ENCODE data around the gene SCARF2. TPM values are rescaled to one million over a fixed set of nuclear protein-coding genes. Genes with fewer than 3 reads are reported as not detected.
"Not testable (repeated sequence)": the region's sequence is repeated elsewhere in the genome, so short reads cannot be mapped to it uniquely, and the experiment has no call there.

The SCARF2 gene
- total and polyA plus RNA-seq, 7 experiments from 2014 or later, result 0.21 to 2.6 (median 2.0) TPM

GRCh38 chr22:20393705-20394476 is 43.7 kb downstream of the SCARF2 start, which contains the start of gene ZNF74:
Gene ZNF74 (plus strand): TSS chr22:20394151. CDS start chr22:20394629, 478 bp downstream.
- CTCF ChIA-PET, result interaction anchor here (0.7 to 1.2 kb wide), 4 partner anchors 9 to 411 kb away, joined by 3 to 6 read pairs (median 4); partner anchors contain the start of gene DGCR6L
- Mint-ChIP-seq H3K27me3 (no peaks in the 10 kb centered on the region), H3K4me3 (peak within 1 kb of the TSS; percentile 83 to 93 (median 91)), H3K4me1 (peaks cover 23 to 51% (median 43%) of the 10 kb centered on the region in 7 donors), H3K27ac (peak within 1 kb of the TSS; percentile 86 to 98 (median 92)), H3K9me3 (peaks cover 0 to 8% (median 2%) of the 10 kb centered on the region in 11 donors), H3K36me3 (peaks cover 0 to 6% (median 0%) of the 10 kb centered on the region in 5 donors)
- Histone ChIP-seq H3K9me3 (ENCODE audit: control insufficient read depth in 2 of 3, low read length in 3 of 3) (no peaks in the 10 kb centered on the region), H3K4me1 (ENCODE audit: control insufficient read depth in 2 of 2, insufficient read depth in 2 of 2, low read length in 2 of 2) (peaks cover 14 to 17% of the 10 kb centered on the region in 2 donors), H3K36me3 (ENCODE audit: control insufficient read depth in 2 of 3, insufficient read depth in 3 of 3, low read length in 3 of 3) (no peaks in the 10 kb centered on the region), H3K4me3 (ENCODE audit: low read length) (peak within 1 kb of the TSS; percentile 71), H3K27me3 (ENCODE audit: control insufficient read depth in 2 of 2, insufficient read depth in 2 of 2, low read length in 2 of 2) (no peaks in the 10 kb centered on the region), H3K27ac (ENCODE audit: low read depth, low read length) (peak within 1 kb of the TSS; percentile 73)
- peak; percentile 69 to 90 (median 86) for DNase-seq
- peak; percentile 98 for ATAC-seq
- POLR2A ChIA-PET, result interaction anchor here (0.6 to 3.2 kb wide), 15 partner anchors 9 to 309 kb away, joined by 3 to 16 read pairs (median 3); partner anchors contain the start of gene DGCR6L
- intact Hi-C loops (cut with micrococcal nuclease), result loop anchor here (1.0 to 5.0 kb wide), 8 partner anchors 13 to 463 kb away; partner anchors contain the start of genes DGCR6L (in 1 of the 2), MED15 (in 1 of the 2), PI4KA (in 1 of the 2) and SNAP29 (in 1 of the 2)

- peaks cover 0 to 5% (median 0%) of the 10 kb centered on the region in 5 donors for H3K27me3 Mint-ChIP-seq
- no peaks in the 10 kb centered on the region for H3K9me3 ChIP-seq (ENCODE audit: control insufficient read depth in 2 of 3, low read length in 3 of 3)
- H3K4me3 Mint-ChIP-seq, result peak overlapping the region; percentile 83 to 93 (median 91)
- ChIA-PET POLR2A (interaction anchor here (0.6 to 3.2 kb wide), 14 partner anchors 9 to 309 kb away, joined by 3 to 16 read pairs (median 3); partner anchors contain the start of gene DGCR6L), CTCF (interaction anchor here (0.9 to 1.2 kb wide), 2 partner anchors 10 to 412 kb away, joined by 3 to 4 read pairs; no protein-coding TSS in a partner anchor)
- peaks cover 0 to 6% (median 0%) of the 10 kb centered on the region in 5 donors for H3K36me3 Mint-ChIP-seq
- DNase-seq (peak in 2 of 9 donors; percentile 4 to 24), ATAC-seq (no peak)
- peak overlapping the region; percentile 71 for H3K4me3 ChIP-seq (ENCODE audit: low read length)
- peak overlapping the region; percentile 73 for H3K27ac ChIP-seq (ENCODE audit: low read depth, low read length)
- peaks cover 14 to 17% of the 10 kb centered on the region in 2 donors for H3K4me1 ChIP-seq (ENCODE audit: control insufficient read depth in 2 of 2, insufficient read depth in 2 of 2, low read length in 2 of 2)
- H3K36me3 ChIP-seq (ENCODE audit: control insufficient read depth in 2 of 3, insufficient read depth in 3 of 3, low read length in 3 of 3), result no peaks in the 10 kb centered on the region
- H3K4me1 Mint-ChIP-seq, result peaks cover 23 to 44% (median 38%) of the 10 kb centered on the region in 7 donors
- intact Hi-C loops (cut with micrococcal nuclease), result loop anchor here (1.0 to 5.0 kb wide), 3 partner anchors 14 to 464 kb away; partner anchors contain the start of genes PI4KA (in 1 of the 2) and SNAP29 (in 1 of the 2)
- H3K27ac Mint-ChIP-seq, result peak overlapping the region; percentile 86 to 98 (median 92)
- H3K27me3 ChIP-seq (ENCODE audit: control insufficient read depth in 2 of 2, insufficient read depth in 2 of 2, low read length in 2 of 2), result no peaks in the 10 kb centered on the region
- peaks cover 0 to 8% (median 2%) of the 10 kb centered on the region in 11 donors for H3K9me3 Mint-ChIP-seq
These were observed 44.5 kb downstream of the SCARF2 start for GRCh38 chr22:20392983-20393704.

- DNase-seq; H3K27ac Mint-ChIP-seq; ATAC-seq; H3K36me3 Mint-ChIP-seq; H3K27me3 ChIP-seq (ENCODE audit: control insufficient read depth in 2 of 2, insufficient read depth in 2 of 2, low read length in 2 of 2); H3K4me3 ChIP-seq (ENCODE audit: low read length); H3K36me3 ChIP-seq (ENCODE audit: control insufficient read depth in 2 of 3, insufficient read depth in 3 of 3, low read length in 3 of 3); H3K9me3 ChIP-seq (ENCODE audit: control insufficient read depth in 2 of 3, low read length in 3 of 3); H3K27ac ChIP-seq (ENCODE audit: low read depth, low read length); H3K9me3 Mint-ChIP-seq: not testable (repeated sequence)
- peaks cover 0 to 10% (median 0%) of the 10 kb centered on the region in 5 donors for H3K27me3 Mint-ChIP-seq
- ChIA-PET POLR2A (interaction anchor here (0.6 to 3.2 kb wide), 5 partner anchors 49 to 310 kb away, joined by 3 to 16 read pairs (median 4); no protein-coding TSS in a partner anchor), CTCF (interaction anchor here (1.2 kb wide), 1 partner anchor 412 kb away, joined by 4 read pairs; no protein-coding TSS in a partner anchor)
- intact Hi-C loops (cut with micrococcal nuclease), result loop anchor here in 1 of 2 donors (5.0 kb wide), 1 partner anchor 465 kb away; the partner anchor contains the start of genes PI4KA and SNAP29
- H3K4me1 Mint-ChIP-seq, result peaks cover 21 to 40% (median 35%) of the 10 kb centered on the region in 7 donors
- peaks cover 14 to 17% of the 10 kb centered on the region in 2 donors for H3K4me1 ChIP-seq (ENCODE audit: control insufficient read depth in 2 of 2, insufficient read depth in 2 of 2, low read length in 2 of 2)
- H3K4me3 Mint-ChIP-seq, result peak overlapping the region in 1 of 10 donors; percentile 55
These were observed 45.2 kb downstream of the SCARF2 start for GRCh38 chr22:20392365-20392881.

GRCh38 chr22:20391222-20391621 is 46.4 kb downstream of the SCARF2 start:
- Mint-ChIP-seq H3K36me3 (peaks cover 0 to 1% (median 0%) of the 10 kb centered on the region in 5 donors), H3K4me1 (peaks cover 15 to 28% (median 23%) of the 10 kb centered on the region in 7 donors), H3K9me3 (peaks cover 0 to 8% (median 2%) of the 10 kb centered on the region in 11 donors), H3K27ac (peak overlapping the region in 2 of 9 donors; percentile 14 to 39), H3K4me3 (peak overlapping the region in 1 of 10 donors; percentile 22), H3K27me3 (peaks cover 0 to 19% (median 0%) of the 10 kb centered on the region in 5 donors)
- ATAC-seq (no peak), DNase-seq (no peak)
- intact Hi-C loops (cut with micrococcal nuclease), result loop anchor here in 1 of 2 donors (5.0 kb wide), 1 partner anchor 466 kb away; the partner anchor contains the start of genes PI4KA and SNAP29
- Histone ChIP-seq H3K4me1 (ENCODE audit: control insufficient read depth in 2 of 2, insufficient read depth in 2 of 2, low read length in 2 of 2) (peaks cover 14 to 17% of the 10 kb centered on the region in 2 donors), H3K4me3 (ENCODE audit: low read length) (no peak overlapping the region), H3K27me3 (ENCODE audit: control insufficient read depth in 2 of 2, insufficient read depth in 2 of 2, low read length in 2 of 2) (no peaks in the 10 kb centered on the region), H3K27ac (ENCODE audit: low read depth, low read length) (no peak overlapping the region), H3K36me3 (ENCODE audit: control insufficient read depth in 2 of 3, insufficient read depth in 3 of 3, low read length in 3 of 3) (no peaks in the 10 kb centered on the region), H3K9me3 (ENCODE audit: control insufficient read depth in 2 of 3, low read length in 3 of 3) (no peaks in the 10 kb centered on the region)
- POLR2A ChIA-PET, result no interaction called here
- CTCF ChIA-PET, result no interaction called here

GRCh38 chr22:20390394-20390907 is 47.2 kb downstream of the SCARF2 start:
- CTCF ChIA-PET, result no interaction called here
- DNase-seq (no peak), ATAC-seq (no peak)
- Mint-ChIP-seq H3K36me3 (no peaks in the 10 kb centered on the region), H3K27me3 (peaks cover 0 to 23% (median 0%) of the 10 kb centered on the region in 5 donors), H3K4me3 (no peak overlapping the region), H3K4me1 (peaks cover 8 to 21% (median 15%) of the 10 kb centered on the region in 7 donors), H3K27ac (peak overlapping the region in 1 of 9 donors; percentile 2), H3K9me3 (peaks cover 0 to 8% (median 2%) of the 10 kb centered on the region in 11 donors)
- Histone ChIP-seq H3K27ac (ENCODE audit: low read depth, low read length) (no peak overlapping the region), H3K27me3 (ENCODE audit: control insufficient read depth in 2 of 2, insufficient read depth in 2 of 2, low read length in 2 of 2) (no peaks in the 10 kb centered on the region), H3K9me3 (ENCODE audit: control insufficient read depth in 2 of 3, low read length in 3 of 3) (no peaks in the 10 kb centered on the region), H3K4me3 (ENCODE audit: low read length) (no peak overlapping the region), H3K4me1 (ENCODE audit: control insufficient read depth in 2 of 2, insufficient read depth in 2 of 2, low read length in 2 of 2) (peaks cover 14 to 16% of the 10 kb centered on the region in 2 donors), H3K36me3 (ENCODE audit: control insufficient read depth in 2 of 3, insufficient read depth in 3 of 3, low read length in 3 of 3) (no peaks in the 10 kb centered on the region)
- intact Hi-C loops (cut with micrococcal nuclease), result loop anchor here in 1 of 2 donors (5.0 kb wide), 1 partner anchor 467 kb away; the partner anchor contains the start of genes PI4KA and SNAP29
- POLR2A ChIA-PET, result no interaction called here
